Stomach (tissue), 9 donors: Measurements from ENCODE around the gene PLEKHF1. TPM values are rescaled to one million over a fixed set of nuclear protein-coding genes. Genes with fewer than 3 reads are reported as not detected.
A peak's percentile ranks its signal among the peaks of the same experiment; 100 is the strongest.
"Not testable (repeated sequence)": the region's sequence is repeated elsewhere in the genome, so short reads cannot be mapped to it uniquely, and the experiment has no call there.

Experiments used
- DNase-seq, 2 donors: peaks; one replicate each; pipeline versions ENCODE4 v3.0.0 to v3.0.0-alpha.2; 2013 to 2019
- H3K27ac ChIP-seq, 5 donors: fragments of 200-600 bp in 4 of 5; sonication (generic) in 4 of 5; one replicate each; pipeline ENCODE4 v1.5.1; 2013 to 2019; ENCODE audit warnings: mild to moderate bottlenecking in 1 of 5, moderate library complexity in 1 of 5
- H3K27me3 ChIP-seq, 3 donors: fragments of 200-600 bp; sonication (generic); one replicate each; pipeline ENCODE4 v1.5.1; 2017 to 2019; ENCODE audit warnings: mixed run types in 1 of 3
- H3K36me3 ChIP-seq, 4 donors: fragments of 200-600 bp; sonication (generic); 1 replicate in 3 of 4; 2 replicates in 1 of 4; pipeline ENCODE4 v1.5.1; 2016 to 2019
- H3K4me1 ChIP-seq, 4 donors: fragments of 200-600 bp; sonication (generic); one replicate each; pipeline ENCODE4 v1.5.1; 2016 to 2019
- H3K4me3 ChIP-seq, 4 donors: fragments of 200-600 bp; sonication (generic) in 3 of 4; one replicate each; pipeline ENCODE4 v1.5.1; 2016 to 2019; ENCODE audit warnings: mild to moderate bottlenecking in 1 of 4
- H3K9me3 ChIP-seq, 4 donors: fragments of 200-600 bp; sonication (generic); one replicate each; pipeline ENCODE4 v1.5.1; 2016 to 2019
- CTCF ChIP-seq, 7 experiments: fragments of 450-650 bp in 4 of 7; fragments of 200-600 bp in 3 of 7; sonication (generic) in 3 of 7; IDR thresholded peaks; one replicate each; pipeline ENCODE4 v1.5.1; 2016 to 2019; ENCODE audit warnings: antibody characterized with exemption in 7 of 7, control low read depth in 2 of 7, mild to moderate bottlenecking in 1 of 7
- EP300 ChIP-seq: sonication (generic); formaldehyde crosslinking; IDR thresholded peaks from one replicate; pipeline ENCODE4 v1.6.1; 2017; ENCODE audit warnings: antibody characterized with exemption
- POLR2A ChIP-seq, 4 donors: fragments of 450-650 bp; IDR thresholded peaks; one replicate each; pipeline ENCODE4 v1.6.1; 2016; ENCODE audit warnings: antibody characterized with exemption in 4 of 4, control low read depth in 2 of 4, mild to moderate bottlenecking in 1 of 4, moderate library complexity in 1 of 4
- POLR2AphosphoS5 ChIP-seq, 3 donors: sonication (generic); formaldehyde crosslinking; IDR thresholded peaks; one replicate each; pipeline ENCODE4 v1.6.1; 2016; ENCODE audit warnings: antibody characterized with exemption in 3 of 3
- WGBS, 5 donors: extraction: QIAGEN DNeasy Blood & Tissue Kit in 3 of 5; methylation state at CpG; one replicate each; pipeline versions ENCODE4 v1.1.5 to v1.1.7; 2013 to 2018; 5-methylcytosine and 5-hydroxymethylcytosine counted together
- intact Hi-C: fragments of 100-400 bp; cut with DNase I; formaldehyde crosslinking; loops from one replicate; pipeline ENCODE4 v1.15.1; 2023; ENCODE audit warnings: low total_unique reads
- polyA plus RNA-seq, 3 donors: library from polyadenylated mRNA; stranded (reverse); fragments of 200-250 nt; gene quantifications; one replicate each; pipeline ENCODE4 v1.2.3, GENCODE V29; 2013
- total RNA-seq, 5 donors: library from RNA; depleted of rRNA; stranded (reverse); fragments of >200 nt; gene quantifications; one replicate each; pipeline versions ENCODE4 v1.1.0 to v1.2.3, GENCODE V29; 2014 to 2016
- donor health status: healthy with polysubstance abuse.
- donor health status: Bipolar disorder and iron deficiency.
- donor health status: healthy.

PLEKHF1 gene
- total and polyA plus RNA-seq, 8 donors = 1.8 to 13.6 (median 6.4) TPM

- peak; percentile 56 to 59 for DNase-seq
- Histone ChIP-seq H3K27ac (peak overlapping the region in 4 of 5 donors; percentile 79 to 91 (median 88)), H3K9me3 (no peaks in the 10 kb centered on the region), H3K4me3 (peak overlapping the region in 3 of 4 donors; percentile 3 to 92 (median 72)), H3K36me3 (peaks cover 0 to 7% (median 0%) of the 10 kb centered on the region in 4 donors), H3K27me3 (no peaks in the 10 kb centered on the region), H3K4me1 (peaks cover 60 to 95% (median 84%) of the 10 kb centered on the region in 4 donors)
- WGBS, 5 donors = 43 to 63% (median 53%) methylated on average over 3 to 7 of the region's 7 CpGs
- TF ChIP-seq POLR2A (IDR thresholded peaks at IDR 0.05) (no peak), EP300 (no peak), POLR2AphosphoS5 (IDR thresholded peaks at IDR 0.05) (no peak), CTCF (IDR thresholded peaks at IDR 0.05) (no peak)
- intact Hi-C loops = no loop called here
Observed at GRCh38 chr19:29667901-29668341, 2.7 kb downstream of the PLEKHF1 start.

GRCh38 chr19:29668746-29669609, 3.7 kb downstream of the PLEKHF1 start:
- no peaks in the 10 kb centered on the region for H3K9me3 ChIP-seq
- no peak for DNase-seq
- H3K27ac ChIP-seq = peak overlapping the region in 4 of 5 donors; percentile 1 to 91 (median 88)
- no peaks in the 10 kb centered on the region for H3K27me3 ChIP-seq
- intact Hi-C loops = no loop called here
- peaks cover 55 to 94% (median 81%) of the 10 kb centered on the region in 4 donors for H3K4me1 ChIP-seq
- H3K4me3 ChIP-seq = no peak overlapping the region
- WGBS, 5 donors = 74 to 79% (median 76%) methylated on average over 11 to 13 of the region's 13 CpGs
- TF ChIP-seq EP300 = no peak
- TF ChIP-seq POLR2A (IDR thresholded peaks at IDR 0.05) = no peak
- no peak for TF ChIP-seq POLR2AphosphoS5 (IDR thresholded peaks at IDR 0.05)
- TF ChIP-seq CTCF (IDR thresholded peaks at IDR 0.05) = no peak
- peaks cover 3 to 11% (median 5%) of the 10 kb centered on the region in 4 donors for H3K36me3 ChIP-seq

- Histone ChIP-seq H3K36me3 (peaks cover 15 to 24% (median 17%) of the 10 kb centered on the region in 4 donors), H3K9me3 (no peaks in the 10 kb centered on the region), H3K4me3 (no peak overlapping the region), H3K27me3 (no peaks in the 10 kb centered on the region), H3K4me1 (peaks cover 44 to 87% (median 76%) of the 10 kb centered on the region in 4 donors), H3K27ac (peak overlapping the region in 1 of 5 donors; percentile 90)
- 88 to 94% (median 93%) methylated on average over 5 of the region's 5 CpGs for WGBS, 5 donors
- no peak for DNase-seq
- TF ChIP-seq POLR2AphosphoS5 (IDR thresholded peaks at IDR 0.05) (no peak), EP300 (no peak), CTCF (IDR thresholded peaks at IDR 0.05) (no peak), POLR2A (IDR thresholded peaks at IDR 0.05) (no peak)
- intact Hi-C loops = no loop called here
Observed at GRCh38 chr19:29670255-29670654, 5.0 kb downstream of the PLEKHF1 start.

GRCh38 chr19:29671026-29671392, 5.7 kb downstream of the PLEKHF1 start:
- DNase-seq, H3K9me3 ChIP-seq, H3K27me3 ChIP-seq, H3K4me3 ChIP-seq, intact Hi-C loops: not testable (repeated sequence)
- Histone ChIP-seq H3K4me1 (peaks cover 41 to 88% (median 74%) of the 10 kb centered on the region in 4 donors), H3K36me3 (peaks cover 23 to 32% (median 25%) of the 10 kb centered on the region in 4 donors), H3K27ac (peak overlapping the region in 4 of 5 donors; percentile 4 to 90 (median 60))
- 76 to 87% (median 78%) methylated on average over 6 of the region's 6 CpGs for WGBS, 5 donors
